IPS-18c (cell line): ENCODE data around the gene PAIP2.

Experiments
- H3K4me3 ChIP-seq: 2 replicates; pipeline ENCODE4 v1.7.0; 2013; ENCODE audit warnings: low read depth, mild to moderate bottlenecking, low read length, moderate library complexity; ENCODE audit not compliant: insufficient read depth
- H3K9me3 ChIP-seq: one replicate; pipeline ENCODE4 v1.6.1; 2013; ENCODE audit warnings: mild to moderate bottlenecking, low read length, moderate library complexity; ENCODE audit not compliant: control insufficient read depth, insufficient read depth

Gene PAIP2

DNA sequence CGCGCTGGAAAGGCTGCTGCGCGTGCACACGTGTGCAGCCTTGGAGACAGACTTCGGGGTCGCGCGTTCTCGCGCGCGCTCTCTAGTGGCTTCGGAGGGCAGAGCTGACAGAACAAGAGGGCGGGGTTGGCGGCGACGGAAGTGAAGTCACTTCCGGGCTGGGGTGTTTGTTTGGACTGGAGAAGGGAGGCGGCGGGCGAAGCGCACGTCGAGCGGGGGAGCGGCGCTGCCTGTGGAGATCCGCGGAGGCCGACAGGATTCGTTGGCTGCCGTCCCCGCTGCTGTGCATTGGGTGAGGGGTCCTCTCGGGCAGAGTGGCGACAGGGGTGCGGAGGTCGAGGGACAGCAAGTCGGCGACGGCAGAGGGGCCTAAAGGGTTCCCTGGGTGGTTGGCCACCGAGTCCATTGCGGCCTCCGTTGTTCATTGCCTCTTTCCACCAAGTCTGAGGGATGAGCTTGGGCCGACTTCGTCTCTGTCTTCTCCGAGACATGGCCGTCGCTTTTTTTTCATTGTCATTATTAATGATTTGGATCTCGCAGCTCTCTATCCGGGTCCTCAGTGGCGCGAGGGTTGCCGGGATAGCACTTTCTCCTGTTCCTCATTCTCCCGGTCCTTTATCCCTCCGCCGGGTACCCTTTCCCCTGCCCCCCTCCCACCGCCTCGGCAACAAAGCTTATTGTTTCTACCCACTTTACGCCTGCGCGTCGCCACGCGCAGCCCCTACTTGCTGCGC lies at the start of gene PAIP2:
Gene PAIP2, plus strand, starts transcription at position 166 of the 734 bp plus-strand sequence. CDS start 21,931 bp downstream, outside the sequence.
- Histone ChIP-seq H3K4me3 (peak within 1 kb of the TSS; percentile 100), H3K9me3 (no peaks in the 10 kb centered on the region)

DNA sequence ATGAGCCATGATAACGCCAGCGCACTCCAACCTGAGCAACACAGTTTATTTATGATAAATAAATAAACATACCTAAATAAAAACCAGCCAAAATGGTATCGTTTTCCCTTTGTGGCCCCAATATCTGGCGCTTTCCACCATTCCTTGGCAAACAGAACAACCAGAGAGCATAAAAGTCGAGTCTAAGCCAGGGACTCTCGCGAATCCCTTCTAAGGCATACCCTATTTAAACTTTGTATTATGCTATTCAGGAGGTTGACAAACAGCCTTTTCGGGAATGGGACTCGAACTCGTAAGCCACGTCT lies 48.5 kb upstream of the PAIP2 start:
- peak overlapping the region; percentile 45 for H3K4me3 ChIP-seq
- H3K9me3 ChIP-seq: peaks cover 3% of the 10 kb centered on the region

- Histone ChIP-seq H3K9me3 (peaks cover 3% of the 10 kb centered on the region), H3K4me3 (peak within 1 kb of the TSS; percentile 95)
Observed at GRCh38 chr5:139293507-139294373, 47.9 kb upstream of the PAIP2 start, which contains the start of gene MATR3. MATR3 (plus strand) TSS chr5:139293740; CDS start chr5:139307416, 13,676 bp downstream.

DNA sequence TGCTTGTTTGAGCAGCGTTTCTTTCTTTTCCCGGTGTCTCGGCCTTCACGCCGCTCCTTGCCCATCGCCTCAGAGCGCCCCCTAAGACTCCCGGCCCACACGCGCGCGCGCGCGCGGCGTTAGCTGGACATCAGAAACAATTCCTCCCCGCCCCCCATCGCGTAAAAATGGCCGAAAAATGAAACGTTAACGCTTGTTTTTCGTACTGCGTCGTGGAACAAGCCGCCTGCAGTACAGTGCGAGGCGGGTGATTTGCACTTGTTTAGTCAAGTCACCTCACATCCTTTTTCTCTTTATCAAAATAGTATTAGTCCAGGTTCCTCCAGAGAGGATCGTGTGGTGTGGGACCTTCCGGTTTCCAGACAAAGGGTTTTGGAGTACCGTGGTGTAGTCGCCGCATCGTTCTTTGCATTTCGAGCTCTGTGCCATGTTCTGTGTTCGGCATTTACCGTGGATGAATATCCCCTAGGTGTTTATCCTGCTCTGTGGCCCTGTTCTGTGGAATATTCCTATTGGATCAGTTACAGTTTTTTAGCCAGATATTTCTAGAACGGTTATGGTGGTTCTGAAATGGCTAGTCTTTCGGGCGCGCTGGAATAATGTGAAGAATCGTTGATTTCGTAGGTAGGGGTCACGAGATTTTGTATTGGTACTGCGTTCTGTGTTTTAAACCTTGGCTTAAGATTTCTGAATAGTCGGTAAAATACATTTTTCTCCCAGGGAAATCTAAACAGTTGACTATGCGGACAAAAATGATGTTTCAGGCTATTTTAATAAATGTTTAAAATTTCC lies 47.1 kb upstream of the PAIP2 start:
- peaks cover 3% of the 10 kb centered on the region for H3K9me3 ChIP-seq
- H3K4me3 ChIP-seq: peak overlapping the region; percentile 95

GRCh38 chr5:139295346-139296057 lies 46.2 kb upstream of the PAIP2 start:
- peak overlapping the region; percentile 95 for H3K4me3 ChIP-seq
- peaks cover 3% of the 10 kb centered on the region for H3K9me3 ChIP-seq

- Histone ChIP-seq H3K9me3 (peaks cover 3% of the 10 kb centered on the region), H3K4me3 (no peak overlapping the region)
Observed at GRCh38 chr5:139296198-139296597, 45.5 kb upstream of the PAIP2 start.

DNA sequence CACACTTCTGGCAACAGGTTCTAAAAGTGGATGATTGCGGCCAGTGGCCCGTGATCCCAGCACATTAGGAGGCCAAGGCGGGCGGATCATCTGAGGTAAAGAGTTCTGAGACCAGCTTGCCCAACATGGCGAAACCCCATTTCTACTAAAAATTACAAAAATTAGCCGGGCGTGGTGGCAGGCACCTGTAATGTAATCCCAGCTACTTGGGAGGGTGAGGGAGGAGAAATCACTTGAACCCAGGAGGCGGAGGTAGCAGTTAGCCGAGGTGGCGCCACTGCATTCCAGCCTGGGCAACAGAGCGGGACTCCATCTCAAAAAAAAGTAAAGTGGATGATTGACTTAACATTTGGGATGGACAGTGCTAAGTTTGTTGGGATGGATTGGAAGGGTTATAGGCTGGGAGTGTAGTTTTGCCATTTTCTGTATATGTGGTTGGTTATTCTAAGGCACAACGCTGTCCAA lies 44.8 kb upstream of the PAIP2 start:
- no peak overlapping the region; the same call in 1 of the 2 replicates for H3K4me3 ChIP-seq
- H3K9me3 ChIP-seq: peaks cover 3% of the 10 kb centered on the region

GRCh38 chr5:139297439-139298133 lies 44.1 kb upstream of the PAIP2 start:
- no peak overlapping the region for H3K4me3 ChIP-seq

DNA sequence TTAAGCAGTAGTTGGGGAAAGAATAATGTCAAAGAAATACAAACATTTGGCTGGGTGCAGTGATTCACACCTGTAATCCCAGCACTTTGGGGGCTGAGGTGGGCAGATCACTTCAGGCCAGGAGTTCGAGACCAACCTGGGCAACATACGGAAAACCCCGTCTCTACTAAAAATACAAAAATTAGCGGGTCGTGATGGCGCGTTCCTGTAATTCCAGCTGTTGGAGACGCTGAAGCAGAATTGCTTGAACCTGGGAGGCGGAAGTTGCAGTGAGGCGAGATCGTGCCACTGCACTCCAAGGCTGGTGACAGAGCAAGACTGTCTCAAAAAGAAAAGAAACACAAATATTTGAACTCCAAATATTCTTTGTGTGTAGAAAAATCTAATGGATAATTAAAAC lies 43.4 kb upstream of the PAIP2 start:
- peaks cover 3% of the 10 kb centered on the region for H3K9me3 ChIP-seq
- no peak overlapping the region for H3K4me3 ChIP-seq

More at GRCh38 chr5:139297439-139298133, 44.1 kb upstream of the PAIP2 start:
- peaks cover 3% of the 10 kb centered on the region for H3K9me3 ChIP-seq

DNA sequence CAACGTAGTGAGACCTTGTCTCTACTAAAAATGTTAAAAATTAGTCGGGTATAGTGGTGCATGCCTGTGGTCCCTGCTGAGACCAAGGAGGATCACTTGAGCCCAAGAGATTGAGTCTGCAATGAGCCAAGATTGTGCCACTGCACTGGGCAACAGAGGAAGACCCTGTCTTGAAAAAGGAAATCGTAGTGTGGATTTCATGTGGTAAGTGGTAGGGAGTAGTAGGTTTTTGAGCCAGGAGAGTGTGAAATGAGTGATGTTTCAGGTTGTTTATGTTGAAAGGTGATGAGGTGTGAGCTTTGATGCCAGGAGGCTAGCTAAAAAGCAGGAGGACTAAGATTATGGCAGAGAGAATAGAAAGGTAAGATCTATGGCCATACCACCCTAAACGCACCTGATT lies 42.2 kb upstream of the PAIP2 start:
- no peak overlapping the region for H3K4me3 ChIP-seq
- no peaks in the 10 kb centered on the region for H3K9me3 ChIP-seq

DNA sequence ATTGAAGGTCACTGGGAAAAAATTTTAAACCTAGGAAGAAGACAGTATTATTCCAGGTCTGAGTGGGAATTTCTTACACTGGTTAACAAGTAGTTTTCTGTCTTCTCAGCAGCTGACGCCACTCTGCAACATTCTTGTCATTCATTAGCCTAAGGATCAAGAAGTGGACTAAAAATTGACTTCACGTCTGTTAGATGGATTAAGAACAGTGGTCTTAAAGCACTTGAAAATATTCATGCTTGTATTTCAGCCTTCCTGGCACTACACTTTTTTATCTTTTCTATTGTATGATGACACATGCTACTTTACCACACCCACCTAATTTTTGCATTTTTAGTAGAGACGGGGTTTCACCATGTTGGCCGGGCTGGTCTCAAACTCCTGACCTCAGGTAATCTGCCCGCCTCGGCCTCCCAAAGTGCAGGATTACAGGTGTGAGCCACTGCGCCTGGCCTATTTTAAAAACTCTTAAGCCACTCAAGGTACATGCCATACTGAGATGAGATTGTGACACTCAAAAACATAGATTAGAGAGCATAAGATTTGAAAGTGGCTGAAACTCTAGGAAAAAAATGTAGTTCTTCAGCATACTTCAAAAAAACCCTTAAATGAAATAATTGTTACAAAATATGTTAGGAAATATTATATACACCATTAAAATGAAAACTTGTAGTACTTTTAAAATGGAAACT lies 39.7 kb upstream of the PAIP2 start:
- Histone ChIP-seq H3K4me3 (no peak overlapping the region), H3K9me3 (no peaks in the 10 kb centered on the region)

- no peak overlapping the region for H3K4me3 ChIP-seq
Observed at GRCh38 chr5:139304391-139305324, 37.0 kb upstream of the PAIP2 start.

DNA sequence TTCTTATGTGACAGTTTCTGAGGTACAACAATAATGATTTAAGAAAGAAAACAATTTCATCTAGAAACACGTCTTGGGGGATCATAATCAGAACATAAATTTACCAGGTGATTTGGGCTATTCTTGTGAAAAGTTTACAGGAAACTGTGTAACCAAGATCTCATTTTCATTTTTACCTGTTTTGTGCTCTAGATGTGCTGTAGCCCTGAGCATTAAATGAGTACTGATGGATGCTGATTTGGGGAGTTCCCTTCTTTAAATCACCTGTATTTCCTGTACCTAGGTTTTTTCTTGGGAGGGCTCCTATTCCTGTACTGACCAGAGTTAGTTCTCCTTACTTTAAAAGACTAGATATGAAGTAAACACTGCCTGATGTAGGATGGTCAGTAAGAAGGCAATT lies 35.5 kb upstream of the PAIP2 start:
- Histone ChIP-seq H3K9me3 (no peaks in the 10 kb centered on the region), H3K4me3 (no peak overlapping the region)

More at GRCh38 chr5:139304391-139305324, 37.0 kb upstream of the PAIP2 start:
- no peaks in the 10 kb centered on the region for H3K9me3 ChIP-seq

DNA sequence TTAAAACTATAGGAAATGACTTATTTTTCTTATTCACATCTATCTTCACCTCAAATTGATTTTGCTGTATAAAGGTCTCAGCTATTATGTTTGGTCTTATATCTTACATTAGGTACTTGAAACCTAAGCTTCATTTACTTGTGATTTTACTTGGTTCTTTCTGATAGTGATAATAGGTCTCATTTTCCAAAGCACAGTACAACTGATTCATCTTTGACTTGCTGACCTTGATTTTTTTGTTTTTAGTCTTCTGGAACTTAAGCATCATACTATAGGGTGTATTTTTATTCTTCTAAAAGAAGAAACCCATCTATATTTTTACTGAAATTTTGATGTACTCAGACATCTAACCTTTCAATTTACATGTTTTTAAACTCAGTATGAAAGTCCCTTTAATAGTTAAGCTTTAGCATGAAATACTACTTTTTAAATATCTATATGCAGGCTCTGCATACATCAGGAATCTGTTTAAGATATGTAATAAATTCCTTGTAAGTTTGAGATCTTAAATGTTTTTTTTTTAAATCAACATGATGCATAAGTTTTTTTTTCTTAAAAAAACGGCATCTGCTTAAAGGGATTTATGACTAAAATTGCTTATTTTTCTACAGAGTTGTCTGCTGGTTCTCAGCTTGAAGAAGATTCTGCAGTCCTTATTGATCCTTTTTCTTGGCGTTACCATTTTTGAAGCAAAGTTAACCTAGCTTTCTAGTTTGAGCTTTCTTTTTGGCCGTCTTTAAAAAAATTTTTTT lies 34.9 kb upstream of the PAIP2 start:
- H3K4me3 ChIP-seq: no peak overlapping the region
- no peaks in the 10 kb centered on the region for H3K9me3 ChIP-seq
